Stimulated activated CD4-positive, alpha-beta T cell treated with anti-CD3 and anti-CD28 coated beads, Interleukin-15, amount 100 ng/mL, for 1 hour (primary cell): ENCODE measurements around the gene MXD4.
A peak's percentile ranks its signal among the peaks of the same experiment; 100 is the strongest.

ENCODE experiments used
- DNase-seq, 2 donors: peaks; one replicate each; pipeline ENCODE4 v3.0.0-alpha.2; 2020; ENCODE audit warnings: low read depth in 1 of 2, low spot score in 1 of 2

Gene MXD4

GRCh38 chr4:2263926-2264321 is 2.0 kb upstream of the MXD4 start:
- DNase-seq: no peak

- DNase-seq: no peak
These were observed 988 bp upstream of the MXD4 start for GRCh38 chr4:2262944-2263250.

- DNase-seq: peak; percentile 94 to 97
These were observed 435 bp upstream of the MXD4 start for GRCh38 chr4:2262145-2262943.

GRCh38 chr4:2261110-2261852 is 628 bp downstream of the MXD4 start:
- DNase-seq: peak in 1 of 2 donors; percentile 42

- DNase-seq: no peak
These were observed 1.4 kb downstream of the MXD4 start for GRCh38 chr4:2260344-2261109.

- peak in 1 of 2 donors; percentile 1 for DNase-seq
These were observed 2.2 kb downstream of the MXD4 start for GRCh38 chr4:2259541-2260343.

- no peak for DNase-seq
These were observed 2.8 kb downstream of the MXD4 start for GRCh38 chr4:2259036-2259540.

GRCh38 chr4:2258091-2259035 is 3.5 kb downstream of the MXD4 start:
- DNase-seq: no peak

GRCh38 chr4:2257361-2258081 is 4.4 kb downstream of the MXD4 start:
- no peak for DNase-seq

GRCh38 chr4:2256781-2257191 is 5.1 kb downstream of the MXD4 start:
- DNase-seq: no peak

- DNase-seq: no peak
These were observed 5.7 kb downstream of the MXD4 start for GRCh38 chr4:2256156-2256731.

GRCh38 chr4:2255501-2256155 is 6.3 kb downstream of the MXD4 start:
- no peak for DNase-seq

- no peak for DNase-seq
These were observed 7.0 kb downstream of the MXD4 start for GRCh38 chr4:2254665-2255500.

GRCh38 chr4:2253160-2254084 is 8.5 kb downstream of the MXD4 start:
- DNase-seq: no peak

- DNase-seq: no peak
These were observed 9.3 kb downstream of the MXD4 start for GRCh38 chr4:2252530-2253091.
